Stimulated activated CD8-positive, alpha-beta memory T cell treated with anti-CD3 and anti-CD28 coated beads, Interleukin-2, amount 100 ng/mL, for 48 hours (primary cell): ENCODE data around the gene SIRT7.

Experiments
- DNase-seq, 2 donors: peaks; one replicate each; pipeline ENCODE4 v3.0.0-alpha.2; 2020; ENCODE audit warnings: low read depth in 2 of 2

SIRT7 gene

DNA sequence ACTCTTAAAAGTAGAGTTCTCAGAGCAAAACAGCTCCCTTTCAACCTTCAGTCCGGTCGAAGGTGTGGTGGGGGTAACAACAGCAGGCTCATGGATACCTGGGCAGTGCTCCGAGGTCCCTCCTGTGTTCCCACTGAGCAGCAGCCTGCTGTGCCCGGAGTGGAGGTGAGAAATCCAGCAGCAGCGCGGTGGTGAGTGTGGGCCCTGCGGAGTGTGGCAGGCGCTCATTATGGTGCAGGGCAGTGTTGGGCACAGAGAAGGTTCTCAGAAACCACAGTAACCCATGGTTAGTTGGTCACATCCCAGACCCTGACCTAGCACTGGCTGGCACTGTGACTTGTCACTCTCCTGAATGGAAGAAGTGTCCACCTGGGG is 52.6 kb downstream of the SIRT7 start:
- DNase-seq = no peak

DNA sequence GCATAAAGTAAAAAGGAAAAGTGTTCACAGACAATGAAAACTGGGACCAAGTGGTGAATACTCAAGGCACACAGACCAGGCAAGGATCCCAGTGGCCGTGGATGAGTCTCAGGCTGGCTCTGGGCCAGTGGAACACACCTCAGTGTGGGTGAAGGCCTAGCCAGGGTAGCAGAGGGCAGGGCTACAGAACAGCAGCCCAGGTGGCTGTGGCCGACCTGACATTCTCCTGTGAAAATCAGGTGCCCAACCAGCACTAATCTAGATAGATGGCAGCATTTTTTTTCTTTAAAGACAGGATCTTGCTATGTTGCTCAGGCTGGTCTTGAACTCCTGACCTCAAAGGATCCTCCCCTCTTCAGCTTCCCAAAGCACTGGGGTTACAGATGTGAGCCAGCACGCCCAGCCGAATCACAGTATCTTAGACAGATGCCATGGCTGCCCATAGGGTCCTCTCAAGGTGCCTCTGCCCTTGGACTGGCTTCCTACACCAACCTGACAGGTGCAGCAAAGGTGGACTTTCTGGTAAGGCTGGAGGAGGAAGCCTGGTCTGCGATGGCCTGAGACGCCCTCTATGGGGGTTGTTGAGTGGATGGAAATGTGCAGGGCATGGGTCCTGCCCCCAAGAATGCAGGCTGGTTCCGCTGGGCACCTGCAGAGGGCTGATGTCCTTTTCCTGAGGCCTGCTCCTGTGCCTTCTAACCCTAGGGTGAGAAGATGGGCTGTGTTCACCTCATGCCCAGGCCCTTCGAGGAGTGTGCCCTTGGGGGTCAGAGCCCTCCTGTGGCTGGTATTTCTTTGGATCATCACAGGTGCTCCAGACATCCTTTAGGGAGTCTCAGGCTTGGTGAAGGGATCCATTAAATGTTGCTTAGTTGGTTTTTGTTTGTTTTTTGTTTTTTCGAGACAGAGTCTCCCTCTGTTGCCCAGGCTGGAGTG is 53.9 kb downstream of the SIRT7 start:
- DNase-seq = no peak

DNA sequence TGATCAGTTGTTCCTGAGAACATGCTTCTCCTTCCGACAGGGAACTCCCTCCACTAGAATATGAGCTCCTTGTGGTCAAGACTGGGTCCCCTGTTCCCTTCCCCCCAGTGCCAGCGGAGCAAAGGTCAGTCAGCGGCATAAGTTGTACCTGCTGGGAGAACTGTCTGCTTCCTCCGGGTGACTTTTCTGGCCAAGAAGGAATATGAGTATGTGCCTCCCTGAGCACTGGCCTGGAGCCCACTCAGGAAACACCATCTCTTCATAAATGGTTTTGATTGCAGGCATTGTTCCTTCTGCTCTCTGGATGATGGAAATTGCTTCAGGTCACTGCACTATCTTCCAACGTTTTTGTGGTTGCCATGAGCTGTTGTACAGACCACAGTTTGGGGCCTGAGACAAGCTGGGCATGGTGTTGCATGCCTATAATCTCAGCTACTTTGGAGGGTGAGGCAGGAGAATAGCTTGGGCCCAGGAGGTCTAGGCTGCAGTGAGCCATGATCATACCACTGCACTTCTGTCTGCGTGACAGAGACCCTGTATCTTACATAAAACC is 54.8 kb downstream of the SIRT7 start:
- no peak for DNase-seq
